HL-60/S4 treated with phorbol 12-myristate 13-acetate at 8.2 ng/mL for 4 days and 3 days (cell line): ENCODE results near the gene FAM107B.

Experiments
- in situ Hi-C: fragments of 300-500 bp; cut with MboI; formaldehyde crosslinking; loops from 2 replicates; pipeline ENCODE4 v1.15.0; 2022; ENCODE audit warnings: low sequenced_read_pairs

FAM107B gene

DNA sequence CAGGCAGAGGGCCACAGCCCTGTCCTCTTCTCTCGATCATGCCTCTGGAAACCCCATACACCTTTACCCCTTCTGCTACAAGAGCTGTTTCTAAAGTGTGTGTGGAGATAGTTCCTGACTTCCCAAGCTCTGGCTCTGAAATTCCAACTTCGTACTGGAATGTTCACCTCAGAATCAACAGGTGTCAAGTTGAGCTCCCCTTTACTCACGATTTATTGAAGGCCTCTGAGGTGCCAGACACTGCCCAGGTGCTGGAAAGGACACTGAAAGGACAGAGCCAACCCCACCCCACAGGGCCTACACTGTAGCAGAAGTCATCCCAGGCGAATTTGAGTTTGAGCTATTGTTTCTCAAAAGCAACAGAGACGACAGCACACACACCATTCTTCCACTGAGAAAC is 234.1 kb downstream of the FAM107B start:
- in situ Hi-C loops, result no loop called here

DNA sequence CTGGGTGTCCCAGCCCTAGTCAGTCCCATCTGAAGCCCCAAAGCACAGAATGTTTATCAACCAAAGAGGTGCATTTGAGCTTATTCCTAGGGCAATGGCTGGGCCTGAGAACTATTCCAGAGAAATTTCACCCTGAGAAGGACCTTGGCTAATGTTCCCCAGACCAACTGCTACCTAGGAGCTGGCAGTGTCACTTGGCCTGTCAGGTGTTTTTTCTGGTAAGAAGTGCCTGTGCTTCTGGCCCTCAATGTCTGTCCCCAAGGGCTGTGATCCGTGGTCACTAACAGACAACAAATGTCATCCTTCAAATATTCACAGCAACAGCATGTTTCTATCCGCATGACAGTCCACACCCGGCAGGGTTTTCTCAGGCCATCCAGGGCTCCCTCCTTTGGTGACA is 234.6 kb downstream of the FAM107B start:
- in situ Hi-C loops, result no loop called here

DNA sequence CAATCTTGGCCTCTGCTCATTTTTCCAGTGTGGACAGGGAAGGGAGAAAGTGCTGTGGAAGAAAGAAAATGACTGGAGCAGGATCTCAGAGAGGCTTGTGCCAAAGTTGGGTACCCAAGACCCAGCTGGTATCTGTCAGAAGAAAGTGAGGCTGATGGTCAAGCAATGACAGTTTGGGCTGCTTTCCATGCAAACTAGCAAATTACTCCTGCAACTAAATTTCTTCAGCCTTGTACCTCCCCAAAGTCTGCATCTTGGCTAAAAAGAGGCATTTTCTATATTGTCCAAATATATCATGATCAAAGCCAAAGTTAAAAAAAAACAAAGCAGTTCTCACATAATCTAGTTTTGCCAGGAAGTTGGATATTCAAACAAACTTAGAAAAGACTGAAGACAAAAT is 235.5 kb downstream of the FAM107B start:
- in situ Hi-C loops, result no loop called here

DNA sequence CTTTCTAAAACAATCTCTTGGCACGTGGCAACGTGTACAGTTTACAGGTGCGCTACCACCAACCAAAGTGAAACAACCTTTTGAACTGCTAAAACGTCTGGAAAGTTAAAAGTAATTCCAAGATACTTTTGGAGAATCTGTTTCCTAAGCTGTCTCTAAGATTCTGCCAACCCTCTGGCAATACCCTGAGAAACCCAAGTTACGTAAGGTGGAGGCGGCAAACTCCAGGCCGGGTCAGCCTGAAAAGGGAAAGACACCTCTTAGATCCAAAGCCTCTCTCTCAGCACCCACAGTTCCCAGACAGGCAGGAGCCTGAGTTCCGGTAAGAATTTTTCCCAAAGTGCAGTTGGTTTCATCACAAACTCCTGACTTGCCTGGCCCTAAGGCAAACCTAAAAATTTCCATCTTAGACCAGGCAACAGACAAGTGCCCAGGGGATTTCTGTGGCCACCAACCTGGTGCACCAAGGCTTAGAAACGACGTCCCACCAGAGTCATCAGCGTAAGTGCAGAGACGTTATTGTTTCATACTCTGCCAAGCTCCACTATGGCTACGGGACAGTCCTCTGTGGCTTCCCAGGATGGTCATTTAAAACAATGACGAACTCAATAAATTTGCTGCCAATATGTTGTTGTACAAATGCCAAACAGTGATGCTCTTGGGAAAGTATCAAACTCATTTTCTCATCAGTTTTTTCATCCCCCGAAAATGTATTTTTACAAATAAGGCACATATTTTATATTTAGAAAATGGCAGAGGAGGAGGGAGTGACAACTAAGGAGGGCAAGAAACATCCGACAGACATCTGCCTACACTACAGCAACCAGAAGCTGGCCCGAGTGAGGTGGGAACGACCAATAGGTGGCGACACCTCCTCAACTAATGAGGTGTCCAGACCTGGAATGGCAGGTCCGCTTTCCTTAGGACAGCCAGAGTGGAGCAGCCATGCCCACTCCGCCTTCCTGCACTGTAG is 238.2 kb downstream of the FAM107B start:
- in situ Hi-C loops, result no loop called here

DNA sequence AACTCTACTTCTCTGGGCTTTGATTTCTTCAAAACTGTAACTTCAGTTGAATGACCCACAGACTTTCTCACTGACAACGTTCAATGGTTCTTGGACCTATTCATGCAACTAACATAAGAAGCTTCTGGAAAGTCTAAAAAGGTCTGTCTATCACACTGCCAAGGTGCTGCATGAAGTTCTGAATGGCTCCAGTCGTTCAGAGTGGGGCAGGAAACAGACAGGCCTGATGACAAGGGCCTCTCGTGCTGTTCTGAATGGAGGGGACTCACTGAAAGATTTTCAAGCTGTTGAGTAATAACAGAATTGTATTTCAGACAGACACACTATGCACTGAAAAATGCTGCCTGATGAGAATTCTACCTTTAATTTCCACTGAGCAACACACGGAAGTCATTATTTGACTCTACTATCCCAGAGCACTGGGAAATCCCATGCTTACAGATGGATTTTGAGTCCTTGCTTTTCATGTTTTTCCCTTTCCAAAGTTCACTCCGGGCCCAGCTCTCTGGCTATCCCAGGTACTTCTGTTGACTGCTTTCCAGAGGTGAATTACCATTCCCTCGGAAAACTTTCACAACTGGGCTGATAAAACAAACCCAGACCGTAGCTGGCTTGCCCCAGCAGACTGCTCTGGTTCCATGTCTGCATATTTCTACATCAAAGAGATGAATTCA is 239.1 kb downstream of the FAM107B start:
- in situ Hi-C loops, result no loop called here

DNA sequence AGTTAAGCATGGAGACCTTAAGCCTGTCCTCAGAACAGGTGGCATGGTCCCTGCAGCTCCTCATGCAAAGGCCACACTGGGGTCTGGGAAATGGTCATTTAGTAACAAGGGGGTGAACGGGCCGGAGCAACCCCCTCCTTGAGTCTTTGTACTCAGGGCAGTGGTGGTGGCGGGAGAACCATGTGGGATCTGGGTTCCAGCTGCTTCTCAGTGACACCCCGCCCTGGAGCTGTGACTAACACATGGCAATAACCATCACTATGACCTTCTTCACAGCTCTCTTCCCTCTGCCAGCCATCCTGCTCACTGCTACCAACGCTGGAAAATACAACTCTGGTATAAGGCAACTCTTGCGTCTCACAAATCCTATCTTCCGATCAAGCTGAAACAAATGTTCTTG is 240.5 kb downstream of the FAM107B start:
- in situ Hi-C loops, result no loop called here

DNA sequence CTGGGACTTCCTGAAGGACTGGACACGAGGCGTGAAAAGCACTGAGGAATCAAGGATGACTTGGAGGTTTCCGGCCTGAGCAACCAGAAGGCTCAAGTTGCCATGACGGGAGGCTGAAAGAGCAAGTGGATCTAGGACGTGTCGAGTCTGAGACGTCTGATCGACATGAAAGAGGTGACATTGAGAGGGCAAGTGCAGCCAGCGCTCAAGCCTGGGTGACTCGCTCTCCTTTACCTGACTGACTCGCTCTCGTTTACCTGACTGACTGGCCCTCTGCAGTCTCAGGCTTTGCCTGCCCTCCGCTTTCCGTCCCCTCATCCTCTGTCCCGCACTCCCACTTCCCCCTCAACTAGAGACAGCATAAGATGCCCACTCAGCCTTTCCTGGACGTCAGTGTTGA is 241.4 kb downstream of the FAM107B start:
- in situ Hi-C loops, result no loop called here

DNA sequence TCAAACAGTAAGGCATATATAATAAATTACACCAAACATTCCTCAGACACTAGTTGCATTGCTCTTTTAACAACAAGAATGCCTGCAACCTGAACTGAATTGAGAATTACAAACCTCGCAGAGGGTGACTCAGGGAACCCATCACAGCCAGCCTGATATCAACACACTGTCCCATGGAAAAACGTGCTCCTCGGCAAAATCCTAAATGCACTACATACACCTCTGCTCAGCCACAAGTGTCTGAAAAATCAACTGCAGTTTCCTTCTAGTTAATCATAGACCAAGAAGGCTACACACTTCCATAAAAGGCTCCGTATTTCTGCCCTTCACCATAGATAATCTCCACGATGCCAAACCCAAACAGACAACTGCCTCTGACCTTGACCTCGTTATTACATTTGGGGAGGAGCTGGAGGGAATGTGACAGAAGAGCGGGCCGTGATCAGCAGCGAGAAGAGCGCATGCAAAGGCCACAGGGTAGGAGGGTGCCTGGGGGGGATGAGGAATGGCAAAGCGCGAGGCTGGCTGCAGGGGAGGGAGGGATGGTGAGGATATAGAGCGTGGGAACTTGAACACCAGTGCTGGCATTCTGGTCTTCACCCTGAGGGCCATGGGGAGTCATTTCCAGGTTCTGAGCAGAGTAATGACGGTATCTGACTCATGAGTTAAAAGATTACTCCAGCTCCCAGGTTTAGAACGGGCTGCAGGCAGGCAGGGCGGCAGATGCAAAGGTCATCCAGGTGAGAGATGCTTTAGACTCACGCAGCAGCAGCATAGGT is 242.0 kb downstream of the FAM107B start:
- in situ Hi-C loops, result no loop called here

DNA sequence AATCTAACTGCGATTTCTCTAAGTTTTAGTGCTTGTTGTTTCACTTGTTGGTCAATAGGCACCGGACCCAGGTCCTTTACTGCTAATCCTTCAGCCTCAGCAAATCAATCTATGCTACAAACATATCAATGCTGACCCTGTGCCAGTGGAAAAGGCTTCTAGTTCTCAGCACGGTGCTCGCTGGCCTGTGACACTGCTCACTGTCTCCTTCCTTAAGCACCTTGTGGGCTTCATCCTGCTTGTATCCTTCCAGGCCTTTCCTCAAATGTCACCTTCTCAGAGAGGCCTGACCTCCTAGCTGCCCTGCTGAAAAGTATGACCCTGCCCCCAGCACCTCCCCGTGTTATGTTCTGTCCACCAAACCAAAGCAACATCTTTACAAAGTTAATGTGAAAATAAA is 242.7 kb downstream of the FAM107B start:
- in situ Hi-C loops, result no loop called here

DNA sequence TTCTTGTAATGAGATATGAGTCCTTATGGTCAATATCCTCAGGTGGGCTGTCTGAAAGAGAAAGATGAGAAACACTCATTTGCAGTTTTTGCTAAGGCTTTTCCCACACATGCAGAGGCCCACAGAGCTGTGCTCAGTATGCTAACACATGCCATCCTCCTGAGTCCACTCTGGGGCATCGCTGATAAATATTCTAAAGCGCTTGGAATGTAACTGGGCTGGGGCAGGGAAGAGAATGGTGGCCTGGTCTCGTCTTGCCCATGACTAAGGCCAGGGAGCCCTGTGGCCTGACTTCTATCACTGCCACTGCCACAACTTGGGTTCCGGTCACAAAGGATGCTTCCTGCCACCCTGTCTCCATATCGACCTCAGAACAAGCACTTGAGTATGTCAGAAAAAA is 244.2 kb downstream of the FAM107B start:
- in situ Hi-C loops, result no loop called here

DNA sequence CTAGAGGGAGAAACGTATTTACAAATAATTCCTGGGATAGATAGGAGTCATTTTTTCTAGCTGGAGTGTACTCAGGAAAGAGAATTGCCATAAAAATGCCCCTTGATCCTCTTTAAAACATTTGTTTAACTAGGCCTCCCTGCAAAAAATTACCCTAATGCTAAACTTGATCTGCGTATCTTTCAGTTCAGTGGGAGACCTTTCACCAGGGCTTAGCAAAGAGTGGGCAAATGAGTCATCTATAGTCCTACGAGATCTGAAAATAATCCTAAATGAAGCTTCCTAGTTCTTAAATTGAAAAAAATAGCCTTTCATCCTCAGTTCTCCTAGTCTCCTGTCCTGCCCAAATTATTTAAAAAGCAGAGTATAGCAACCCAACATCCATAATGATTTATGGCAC is 245.3 kb downstream of the FAM107B start:
- in situ Hi-C loops, result no loop called here

DNA sequence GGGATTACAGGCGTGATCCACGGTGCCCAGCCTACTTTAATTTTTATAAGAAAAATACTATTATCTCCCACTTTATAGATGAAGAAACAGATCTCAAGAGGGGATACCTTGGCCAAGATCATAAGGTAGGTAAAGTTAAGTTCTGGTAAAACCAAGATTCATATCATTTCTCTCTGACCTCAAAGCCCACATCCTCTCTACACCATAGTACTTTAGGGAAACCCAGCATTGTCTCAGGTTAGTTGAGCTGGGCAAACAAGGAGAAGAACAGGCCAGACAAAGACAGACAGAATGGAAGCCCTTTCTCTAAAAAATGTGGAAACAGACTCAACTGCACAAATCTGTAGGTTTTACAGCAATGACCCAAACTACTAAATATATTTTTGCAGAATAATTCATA is 246.2 kb downstream of the FAM107B start:
- in situ Hi-C loops, result no loop called here

DNA sequence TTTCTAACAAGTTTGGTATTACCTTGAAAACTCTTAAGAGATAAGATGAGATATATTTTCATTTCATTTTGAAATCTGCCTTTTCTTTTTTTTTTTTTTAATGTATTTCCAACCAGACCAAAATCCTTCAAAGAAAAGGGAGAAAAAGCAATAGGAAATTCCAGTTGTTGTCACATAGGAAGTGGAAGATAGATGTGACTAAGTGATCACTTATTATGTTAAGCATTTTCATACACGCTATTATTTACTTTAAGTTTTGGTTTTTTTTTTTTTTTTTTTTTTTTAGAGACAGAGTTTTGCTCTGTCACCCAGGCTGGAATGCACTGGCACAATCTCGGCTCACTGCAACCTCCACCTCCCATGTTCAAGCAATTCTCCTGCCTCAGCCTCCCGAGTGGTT is 246.8 kb downstream of the FAM107B start:
- in situ Hi-C loops, result no loop called here

DNA sequence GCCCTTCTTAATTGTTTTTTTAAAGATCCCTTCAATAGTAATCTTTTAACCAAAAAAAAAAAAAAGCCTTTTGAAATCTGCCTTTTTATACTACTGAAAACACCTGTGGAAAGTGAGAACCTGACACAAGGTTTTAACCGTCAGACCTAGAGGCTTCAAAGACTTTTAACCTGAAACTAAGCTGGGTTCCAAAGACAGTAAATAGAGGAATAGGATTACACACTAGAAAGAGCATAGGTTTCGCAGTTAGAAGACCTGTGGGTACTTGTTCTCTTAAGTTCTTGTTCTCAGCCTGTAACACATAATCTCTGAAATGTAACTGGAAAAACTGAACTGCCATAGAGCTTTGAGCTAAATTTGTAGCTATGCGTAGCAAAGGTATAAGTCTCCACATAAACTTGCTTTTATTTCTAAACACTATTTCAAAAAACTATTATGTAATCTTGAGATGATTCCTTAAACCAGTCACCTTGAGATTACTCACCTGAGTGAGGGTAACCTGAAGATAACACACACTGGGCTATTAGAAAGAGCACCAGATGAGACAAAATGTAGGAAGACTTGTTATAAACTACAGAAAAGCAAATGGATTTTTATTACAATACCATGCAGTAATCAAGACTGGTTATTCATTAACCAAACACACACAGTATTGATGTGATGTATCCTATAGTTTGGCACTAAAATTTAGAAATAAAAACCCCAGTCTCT is 247.4 kb downstream of the FAM107B start:
- in situ Hi-C loops, result no loop called here

DNA sequence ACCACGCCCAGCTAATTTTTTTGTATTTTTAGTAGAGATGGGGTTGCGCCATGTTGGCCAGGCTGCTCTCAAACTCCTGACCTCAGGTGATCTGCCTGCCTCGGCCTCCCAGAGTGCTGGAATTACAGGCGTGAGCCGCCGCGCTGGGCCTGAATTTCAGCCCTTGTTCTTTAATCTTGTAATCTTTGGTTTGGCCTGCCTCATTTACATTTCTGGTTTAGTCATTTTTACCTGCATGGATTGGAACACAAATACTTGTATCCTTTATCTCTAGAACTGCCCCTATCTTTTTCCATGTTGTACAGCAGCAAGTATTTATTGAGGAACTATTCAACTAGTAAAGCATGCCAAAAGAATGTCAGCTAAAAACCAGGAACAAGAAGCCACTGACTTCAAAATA is 248.4 kb downstream of the FAM107B start:
- in situ Hi-C loops, result no loop called here

DNA sequence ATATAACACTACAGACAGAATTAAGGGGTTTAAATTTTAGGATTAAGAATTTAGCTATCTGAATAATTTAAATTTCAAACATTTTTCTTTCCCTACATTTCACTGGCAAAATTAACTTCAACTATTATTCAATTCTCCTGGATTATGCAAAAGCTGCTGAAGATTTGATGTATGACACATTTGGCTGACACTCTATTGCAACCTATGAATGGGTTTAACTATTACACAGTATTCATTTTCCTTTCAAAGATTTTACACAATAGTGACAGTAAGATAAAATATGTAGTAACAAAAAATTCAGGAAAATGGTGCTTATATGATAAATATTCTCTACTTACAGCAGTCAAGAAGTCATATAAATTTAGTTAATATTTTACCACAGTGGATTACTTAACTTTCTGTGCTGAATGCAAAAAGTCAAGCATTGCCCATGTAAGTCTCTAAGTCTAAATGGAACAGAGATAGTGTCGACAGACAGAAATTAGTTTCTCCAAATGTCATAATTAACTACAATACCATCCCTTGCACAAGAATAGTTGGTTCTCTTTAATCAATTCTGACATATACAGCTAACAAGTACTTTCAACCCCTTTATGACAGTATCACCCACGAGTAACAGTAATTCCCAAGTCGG is 249.9 kb downstream of the FAM107B start:
- in situ Hi-C loops, result no loop called here

DNA sequence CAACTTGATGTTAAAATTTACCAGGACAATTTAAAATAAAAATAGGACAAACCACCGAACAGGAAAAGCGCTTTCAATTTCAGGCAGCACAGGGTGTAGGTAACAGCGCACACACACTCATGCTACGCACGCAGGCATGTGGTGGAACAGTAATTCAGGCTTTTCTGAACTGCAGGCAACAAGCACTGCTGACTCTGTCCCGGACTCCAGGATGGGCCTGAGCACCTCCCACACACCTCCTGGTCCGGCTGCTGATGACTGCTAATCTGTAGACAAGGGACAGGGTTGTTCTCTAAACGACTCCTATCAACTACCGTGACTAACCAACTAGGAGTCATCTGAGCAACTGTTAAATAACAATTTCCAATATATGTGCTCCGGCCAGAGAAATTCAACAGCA is 251.4 kb downstream of the FAM107B start:
- in situ Hi-C loops, result no loop called here

DNA sequence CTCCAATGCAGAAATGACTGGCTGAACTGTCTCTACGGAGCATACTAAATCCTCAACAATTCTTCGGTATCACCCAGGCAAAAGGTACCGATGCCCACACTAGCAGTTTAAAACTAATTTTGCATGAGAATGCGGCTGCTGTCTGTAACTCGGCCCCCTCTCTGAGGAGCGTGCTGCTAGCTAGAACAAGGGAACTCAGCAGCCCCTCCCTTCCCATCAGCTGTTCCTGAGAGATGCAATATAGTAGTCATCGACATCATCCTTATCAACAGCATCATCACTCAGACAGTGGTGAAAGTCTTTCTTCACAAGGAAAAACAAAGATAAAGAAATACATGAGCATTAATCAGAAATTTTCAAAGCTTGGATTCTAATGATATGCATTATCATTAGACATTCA is 254.9 kb downstream of the FAM107B start:
- in situ Hi-C loops, result no loop called here

DNA sequence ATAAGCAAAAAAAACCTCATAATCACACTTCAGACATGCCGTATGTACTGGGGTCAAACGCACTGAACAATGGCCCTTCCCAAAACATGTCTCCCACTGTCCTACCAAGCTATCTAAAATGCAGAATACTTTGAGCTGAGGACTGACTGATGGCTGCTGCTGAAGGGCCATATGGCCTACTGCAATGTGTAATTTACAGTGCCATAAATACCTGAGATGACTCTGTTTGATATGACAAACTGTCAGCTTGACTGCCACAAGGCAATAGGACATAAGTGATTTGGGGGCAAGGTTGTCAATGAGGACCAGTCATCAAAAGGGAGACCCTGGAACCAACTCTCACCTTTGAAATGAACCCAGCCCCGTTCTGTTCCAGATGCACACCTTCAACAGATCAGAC is 256.5 kb downstream of the FAM107B start:
- in situ Hi-C loops, result no loop called here

DNA sequence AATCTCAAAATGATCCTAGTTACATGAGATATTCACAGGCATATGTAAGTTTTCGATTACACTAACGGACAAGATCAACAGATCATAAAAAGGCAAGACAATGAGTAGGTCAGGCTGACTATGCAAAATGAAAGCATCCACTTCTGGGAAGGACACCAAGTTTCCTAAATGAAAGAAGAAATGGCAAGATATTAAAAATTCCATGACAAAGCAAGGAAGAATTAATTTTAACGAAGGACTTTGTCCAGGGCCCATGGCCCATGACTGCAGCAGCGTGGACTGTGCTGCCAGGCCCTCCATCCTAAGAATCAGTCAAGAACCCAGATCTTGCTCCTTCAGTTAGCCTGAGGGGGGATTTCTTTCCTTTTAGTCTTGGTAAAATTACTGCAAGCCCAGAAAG is 261.6 kb downstream of the FAM107B start:
- in situ Hi-C loops, result no loop called here
